Brain pericyte (primary cell): Measurements from ENCODE around the gene NLRP6.
"Not testable (repeated sequence)": the region's sequence is repeated elsewhere in the genome, so short reads cannot be mapped to it uniquely, and the experiment has no call there.

Experiments
- DNase-seq: peaks from one replicate; pipeline ENCODE4 v3.0.0-alpha.2; 2012; ENCODE audit warnings: low read depth, low spot score

Gene NLRP6

DNA sequence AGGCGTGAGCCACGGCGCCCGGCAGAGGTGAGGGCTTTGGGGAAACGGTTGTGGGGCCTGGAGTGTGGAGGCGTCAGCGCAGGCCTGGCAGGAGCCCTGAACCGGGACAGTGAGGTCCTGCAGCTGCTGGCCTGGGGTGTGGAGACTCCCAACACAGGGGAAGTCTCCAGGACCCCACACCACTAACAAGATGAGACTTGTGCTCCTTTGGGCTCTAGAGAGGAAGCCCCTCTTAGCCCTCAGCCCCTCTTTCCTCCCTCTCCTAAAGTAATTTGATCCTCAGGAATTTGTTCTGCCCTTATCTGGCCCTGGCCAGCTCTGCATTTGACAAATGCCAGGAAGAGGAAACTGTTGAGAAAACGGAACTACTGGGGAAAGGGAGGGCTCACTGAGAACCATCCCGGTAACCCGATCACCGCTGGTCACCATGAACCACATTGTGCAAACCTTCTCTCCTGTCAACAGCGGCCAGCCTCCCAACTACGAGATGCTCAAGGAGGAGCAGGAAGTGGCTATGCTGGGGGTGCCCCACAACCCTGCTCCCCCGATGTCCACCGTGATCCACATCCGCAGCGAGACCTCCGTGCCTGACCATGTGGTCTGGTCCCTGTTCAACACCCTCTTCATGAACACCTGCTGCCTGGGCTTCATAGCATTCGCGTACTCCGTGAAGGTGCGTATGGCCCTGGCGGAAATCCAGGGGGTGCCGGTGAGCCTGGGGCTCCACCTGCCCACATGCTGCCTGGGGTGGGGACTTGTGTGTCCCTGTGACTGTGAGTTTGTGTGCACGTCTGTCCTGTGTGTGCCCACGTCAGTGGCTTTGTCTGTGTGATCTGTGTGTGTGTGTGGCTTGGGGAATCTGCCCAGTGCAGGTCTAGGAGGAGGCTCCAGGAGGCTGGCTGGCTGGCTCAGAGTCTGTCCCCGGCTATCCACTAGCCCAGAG, 29.8 kb downstream of the NLRP6 start, which contains the start of gene IFITM2:
TSS of gene IFITM2 (plus strand) at position 51 of the 943 bp plus-strand sequence. CDS start at position 428, 377 bp downstream.
- DNase-seq: not testable (repeated sequence)

DNA sequence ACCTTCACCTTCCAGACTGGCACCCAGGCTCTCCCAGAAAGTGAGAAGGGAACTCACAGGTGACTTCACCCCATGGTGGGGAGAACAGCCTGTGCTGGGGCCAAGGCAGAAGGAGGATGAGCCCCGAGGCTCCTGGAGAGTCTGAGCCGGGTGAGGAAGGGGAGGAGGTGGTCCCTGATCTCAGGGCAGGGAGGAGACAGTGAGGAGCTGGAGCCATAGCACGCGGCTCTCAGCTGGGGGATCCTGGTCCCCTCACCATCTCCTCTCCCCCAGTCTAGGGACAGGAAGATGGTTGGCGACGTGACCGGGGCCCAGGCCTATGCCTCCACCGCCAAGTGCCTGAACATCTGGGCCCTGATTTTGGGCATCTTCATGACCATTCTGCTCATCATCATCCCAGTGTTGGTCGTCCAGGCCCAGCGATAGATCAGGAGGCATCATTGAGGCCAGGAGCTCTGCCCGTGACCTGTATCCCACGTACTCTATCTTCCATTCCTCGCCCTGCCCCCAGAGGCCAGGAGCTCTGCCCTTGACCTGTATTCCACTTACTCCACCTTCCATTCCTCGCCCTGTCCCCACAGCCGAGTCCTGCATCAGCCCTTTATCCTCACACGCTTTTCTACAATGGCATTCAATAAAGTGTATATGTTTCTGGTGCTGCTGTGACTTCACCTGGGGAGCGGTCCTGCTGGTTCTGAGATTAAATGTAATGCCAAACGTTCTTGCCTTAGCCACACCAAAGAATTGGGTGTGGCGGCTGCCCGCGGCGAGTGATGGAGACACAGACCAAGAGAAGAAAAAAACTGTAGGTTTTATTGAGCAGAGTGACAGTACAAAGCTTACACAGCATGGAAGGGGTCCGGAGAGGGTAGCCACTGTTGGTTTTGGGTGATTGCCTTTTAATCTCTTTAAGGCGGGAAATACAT, 30.8 kb downstream of the NLRP6 start:
- not testable (repeated sequence) for DNase-seq

DNA sequence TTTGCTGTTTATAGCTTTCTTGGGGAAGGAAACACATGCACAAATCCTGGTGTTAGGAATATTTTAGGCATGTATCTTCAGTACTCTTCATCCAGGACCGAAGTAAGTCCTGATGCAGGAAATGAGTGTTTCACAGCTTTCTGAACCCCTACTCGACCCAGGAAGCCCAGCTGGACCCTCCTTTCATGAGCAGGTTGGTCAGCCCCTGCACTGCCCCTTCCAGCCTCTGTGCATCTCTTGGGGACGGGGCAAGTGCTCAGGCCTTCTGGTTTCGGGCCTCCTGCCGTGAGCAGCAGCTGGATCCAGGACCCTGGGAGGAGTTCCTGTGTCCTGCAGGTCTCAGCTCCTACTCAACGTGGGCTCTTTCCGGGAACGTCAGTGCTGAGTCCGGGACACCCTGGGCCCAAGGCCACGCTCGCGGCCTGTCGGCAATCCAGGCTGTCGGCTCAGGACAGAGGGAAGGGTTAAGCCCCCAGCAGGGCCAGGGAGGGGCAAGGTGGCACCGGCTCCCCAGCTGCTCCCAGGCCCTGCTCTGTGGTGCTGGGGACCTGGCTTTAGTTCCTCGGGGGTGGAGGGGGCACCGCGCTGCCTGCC, 31.9 kb downstream of the NLRP6 start:
- not testable (repeated sequence) for DNase-seq

DNA sequence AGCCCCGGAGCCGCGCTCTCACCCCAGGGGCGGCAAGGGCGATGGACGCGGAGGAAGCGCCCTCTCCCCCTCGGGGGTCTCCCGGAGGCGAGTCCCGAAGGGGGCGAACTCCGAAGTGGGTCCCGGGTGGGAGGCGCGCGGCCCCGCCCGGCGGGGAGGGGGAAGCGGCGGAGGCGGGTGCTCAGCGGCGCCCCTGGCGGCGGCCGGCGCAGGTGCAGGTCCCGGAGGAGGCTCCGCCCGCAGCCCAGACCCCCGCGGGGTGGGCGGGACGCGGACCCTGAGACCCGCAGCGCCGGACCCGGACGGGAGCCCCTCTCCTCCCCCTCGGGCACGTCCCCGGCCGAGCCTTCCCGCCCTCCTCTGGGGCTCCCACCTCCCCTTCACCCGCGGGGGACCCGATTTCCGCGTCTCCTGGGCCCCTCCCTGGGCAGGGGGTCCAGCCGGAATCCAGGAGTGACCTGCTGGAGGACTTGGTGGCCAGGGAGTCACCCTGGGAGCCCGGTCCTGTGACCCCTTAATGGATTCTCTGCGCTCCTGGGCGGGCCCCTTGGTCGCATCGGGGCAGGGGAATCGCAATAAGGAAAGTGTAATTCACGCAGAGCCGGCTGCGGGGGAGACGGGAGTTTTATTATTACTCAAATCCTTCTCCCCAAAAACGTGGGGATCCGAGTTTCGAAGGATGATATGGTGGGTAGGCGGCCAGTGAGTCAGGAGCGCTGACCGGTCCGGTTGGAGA, 33.0 kb downstream of the NLRP6 start:
- DNase-seq: not testable (repeated sequence)

DNA sequence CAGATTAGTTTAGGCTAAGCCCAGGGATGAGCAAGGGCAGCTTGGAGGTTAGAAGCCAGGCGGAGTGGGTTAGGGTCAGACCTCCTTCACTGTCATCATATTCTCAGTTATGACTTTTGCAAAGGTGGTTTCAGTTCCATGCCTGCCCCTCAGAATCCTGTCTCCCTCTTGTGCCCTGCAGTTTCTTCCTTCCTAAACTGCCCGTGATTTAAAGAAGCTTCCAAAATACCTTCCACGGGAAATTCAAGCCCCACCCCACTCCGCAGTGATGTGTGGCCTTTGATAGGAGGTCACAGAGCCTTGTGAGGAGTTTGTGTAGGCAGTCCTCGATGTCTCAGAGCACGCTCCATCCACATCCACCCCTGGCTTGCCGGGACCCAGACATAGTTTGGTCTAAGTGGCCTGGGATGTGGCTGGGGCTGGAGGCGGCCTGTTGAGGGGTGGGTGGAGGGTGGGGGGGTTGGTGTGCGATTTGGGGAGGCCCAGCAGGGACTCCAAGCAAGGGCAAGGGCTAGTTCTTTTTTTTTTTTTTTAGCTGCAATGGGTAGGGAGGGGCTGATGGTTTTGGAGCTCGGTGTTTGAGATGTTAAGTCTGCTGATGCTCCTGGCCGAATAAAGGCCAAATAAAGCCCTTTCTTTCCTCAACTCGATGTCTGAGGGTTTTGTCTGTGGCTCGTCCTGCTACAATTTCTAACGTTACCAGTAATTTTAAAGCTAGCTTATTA, 34.0 kb downstream of the NLRP6 start:
- no peak for DNase-seq

DNA sequence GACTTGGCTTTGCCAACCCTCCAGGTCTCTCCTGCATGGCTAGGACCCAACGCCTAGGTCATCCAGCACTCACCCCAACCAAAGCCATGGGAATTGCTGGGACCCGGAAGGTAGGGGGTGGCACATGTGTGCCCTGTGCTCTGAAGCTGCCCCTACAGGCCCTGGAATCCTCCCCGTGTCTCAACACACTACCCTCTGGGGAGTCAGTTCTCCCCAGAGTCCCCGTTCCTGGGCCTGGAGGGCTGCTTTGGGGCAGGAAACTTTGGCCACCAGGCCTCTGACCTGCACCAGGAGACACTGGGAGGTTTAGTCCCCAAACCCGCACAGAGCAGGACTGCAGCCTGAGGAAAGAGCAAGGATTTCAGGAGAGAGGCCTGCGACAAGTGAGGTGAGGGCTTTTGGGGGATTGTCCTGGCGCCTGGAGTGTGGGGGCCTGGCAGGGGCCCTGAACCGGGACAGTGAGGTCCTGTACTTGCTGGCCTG, 35.1 kb downstream of the NLRP6 start:
- no peak for DNase-seq

DNA sequence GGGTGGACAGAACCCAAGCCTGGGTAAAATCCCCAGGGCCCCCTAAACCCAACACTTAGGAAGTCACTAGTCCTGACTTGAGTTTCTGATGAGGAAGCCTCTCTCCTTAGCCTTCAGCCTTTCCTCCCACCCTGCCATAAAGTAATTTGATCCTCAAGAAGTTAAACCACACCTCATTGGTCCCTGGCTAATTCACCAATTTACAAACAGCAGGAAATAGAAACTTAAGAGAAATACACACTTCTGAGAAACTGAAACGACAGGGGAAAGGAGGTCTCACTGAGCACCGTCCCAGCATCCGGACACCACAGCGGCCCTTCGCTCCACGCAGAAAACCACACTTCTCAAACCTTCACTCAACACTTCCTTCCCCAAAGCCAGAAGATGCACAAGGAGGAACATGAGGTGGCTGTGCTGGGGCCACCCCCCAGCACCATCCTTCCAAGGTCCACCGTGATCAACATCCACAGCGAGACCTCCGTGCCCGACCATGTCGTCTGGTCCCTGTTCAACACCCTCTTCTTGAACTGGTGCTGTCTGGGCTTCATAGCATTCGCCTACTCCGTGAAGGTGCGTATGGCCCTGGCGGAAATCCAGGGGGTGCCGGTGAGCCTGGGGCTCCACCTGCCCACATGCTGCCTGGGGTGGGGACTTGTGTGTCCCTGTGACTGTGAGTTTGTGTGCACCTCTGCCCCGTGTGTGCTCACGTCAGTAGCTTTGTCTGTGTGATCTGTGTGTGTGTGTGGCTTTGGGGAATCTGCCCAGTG, 35.8 kb downstream of the NLRP6 start, which contains the start of gene IFITM1:
TSS of gene IFITM1 (plus strand) at position 254 of the 767 bp plus-strand sequence. CDS start at position 385, 131 bp downstream.
- no peak for DNase-seq

DNA sequence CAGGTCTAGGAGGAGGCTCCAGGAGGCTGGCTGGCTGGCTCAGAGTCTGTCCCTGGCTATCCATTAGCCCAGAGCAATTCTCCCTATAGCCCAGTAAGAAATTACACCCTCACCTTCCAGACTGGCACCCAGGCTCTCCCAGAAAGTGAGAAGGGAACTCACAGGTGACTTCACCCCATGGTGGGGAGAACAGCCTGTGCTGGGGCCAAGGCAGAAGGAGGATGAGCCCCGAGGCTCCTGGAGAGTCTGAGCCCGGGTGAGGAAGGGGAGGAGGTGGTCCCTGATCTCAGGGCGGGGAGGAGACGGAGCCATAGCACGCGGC, 36.3 kb downstream of the NLRP6 start:
- not testable (repeated sequence) for DNase-seq

DNA sequence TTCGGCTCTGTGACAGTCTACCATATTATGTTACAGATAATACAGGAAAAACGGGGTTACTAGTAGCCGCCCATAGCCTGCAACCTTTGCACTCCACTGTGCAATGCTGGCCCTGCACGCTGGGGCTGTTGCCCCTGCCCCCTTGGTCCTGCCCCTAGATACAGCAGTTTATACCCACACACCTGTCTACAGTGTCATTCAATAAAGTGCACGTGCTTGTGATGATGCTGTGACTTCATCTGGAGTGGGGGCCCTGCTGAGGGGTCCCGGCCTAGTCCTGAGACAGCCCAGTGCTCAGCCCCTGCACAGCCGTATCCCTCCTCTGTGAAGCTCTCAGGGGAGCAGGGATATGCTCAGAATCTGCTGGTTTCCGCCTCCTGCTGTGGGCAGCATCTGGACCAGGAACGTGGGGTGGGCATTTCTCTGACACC, 36.9 kb downstream of the NLRP6 start:
- no peak for DNase-seq

DNA sequence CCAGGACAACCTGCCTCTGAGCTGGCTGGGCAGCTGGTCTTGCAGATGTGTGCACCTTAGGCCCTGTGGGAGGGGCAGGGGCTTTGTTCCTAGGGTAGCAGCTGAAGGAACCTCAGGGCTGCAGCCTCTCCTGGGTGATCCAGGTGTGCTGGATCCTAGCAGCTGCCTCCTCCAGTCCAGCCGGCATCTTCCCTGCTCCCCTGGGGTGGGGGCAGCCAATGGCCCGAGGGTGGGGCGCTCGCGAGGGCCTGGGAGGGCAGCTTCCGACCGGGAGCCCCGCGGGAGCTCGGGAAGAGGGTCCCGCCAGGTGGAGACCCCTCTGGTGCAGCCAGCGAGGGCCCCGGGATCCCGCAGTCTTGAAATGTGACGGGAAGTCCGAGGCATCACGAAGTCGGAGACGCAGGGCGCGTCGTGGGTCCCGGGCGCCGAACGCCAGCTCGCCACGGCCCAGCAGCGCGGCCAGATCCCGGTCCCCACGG, 37.3 kb downstream of the NLRP6 start:
- no peak for DNase-seq

DNA sequence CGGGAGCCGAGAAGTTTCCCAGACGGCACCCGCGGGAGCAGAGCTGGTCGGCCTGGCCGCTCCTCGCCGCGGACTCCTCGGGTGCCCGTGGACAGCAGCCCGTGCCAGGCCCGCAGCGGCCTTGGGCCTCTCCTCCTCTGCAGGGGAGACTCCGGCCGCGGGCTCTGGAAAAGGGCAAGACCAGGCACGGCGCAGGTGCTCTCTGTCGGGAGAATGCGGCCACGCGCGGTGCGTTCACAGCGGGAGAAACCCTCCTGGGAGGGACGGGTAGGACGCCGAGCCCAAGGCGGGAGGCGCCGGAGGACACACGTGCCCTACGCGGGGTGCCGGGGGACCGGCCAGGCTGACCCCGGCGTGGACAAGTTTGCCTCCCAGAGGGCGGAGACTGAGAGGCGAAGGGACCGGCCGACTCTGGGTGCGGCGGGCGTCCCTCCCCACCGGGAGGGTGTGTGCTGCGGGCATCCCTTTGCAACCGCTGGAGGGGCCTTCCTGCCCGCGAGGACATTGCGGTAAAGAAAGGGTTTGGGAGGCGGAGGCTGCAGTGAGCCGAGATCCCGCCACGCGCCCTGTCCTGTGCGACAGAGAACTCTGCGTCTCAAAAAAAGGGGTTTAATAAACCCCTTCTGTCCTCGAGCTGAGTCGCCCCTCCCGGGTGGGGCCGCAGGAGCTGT, 38.0 kb downstream of the NLRP6 start:
- DNase-seq: no peak

DNA sequence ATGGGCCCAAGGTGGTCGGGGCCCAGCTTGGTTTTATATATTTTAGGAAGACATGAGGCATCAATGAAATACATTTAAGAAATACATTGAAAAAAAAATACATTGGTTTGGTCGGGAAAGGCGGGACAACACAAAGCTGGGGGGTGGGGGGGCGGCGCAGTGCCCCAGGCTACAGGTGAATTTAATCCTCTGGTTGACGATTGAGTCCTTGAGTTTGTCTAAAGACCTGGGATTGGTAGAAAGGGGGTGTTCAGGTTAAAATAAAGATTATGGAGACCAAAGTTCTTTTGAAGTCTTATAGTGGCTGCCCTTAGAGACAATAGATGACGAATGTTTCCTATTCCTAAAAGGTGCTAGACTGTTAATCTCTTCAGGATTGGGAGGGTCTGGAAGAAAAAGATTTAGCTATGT, 38.7 kb downstream of the NLRP6 start:
- DNase-seq: no peak

DNA sequence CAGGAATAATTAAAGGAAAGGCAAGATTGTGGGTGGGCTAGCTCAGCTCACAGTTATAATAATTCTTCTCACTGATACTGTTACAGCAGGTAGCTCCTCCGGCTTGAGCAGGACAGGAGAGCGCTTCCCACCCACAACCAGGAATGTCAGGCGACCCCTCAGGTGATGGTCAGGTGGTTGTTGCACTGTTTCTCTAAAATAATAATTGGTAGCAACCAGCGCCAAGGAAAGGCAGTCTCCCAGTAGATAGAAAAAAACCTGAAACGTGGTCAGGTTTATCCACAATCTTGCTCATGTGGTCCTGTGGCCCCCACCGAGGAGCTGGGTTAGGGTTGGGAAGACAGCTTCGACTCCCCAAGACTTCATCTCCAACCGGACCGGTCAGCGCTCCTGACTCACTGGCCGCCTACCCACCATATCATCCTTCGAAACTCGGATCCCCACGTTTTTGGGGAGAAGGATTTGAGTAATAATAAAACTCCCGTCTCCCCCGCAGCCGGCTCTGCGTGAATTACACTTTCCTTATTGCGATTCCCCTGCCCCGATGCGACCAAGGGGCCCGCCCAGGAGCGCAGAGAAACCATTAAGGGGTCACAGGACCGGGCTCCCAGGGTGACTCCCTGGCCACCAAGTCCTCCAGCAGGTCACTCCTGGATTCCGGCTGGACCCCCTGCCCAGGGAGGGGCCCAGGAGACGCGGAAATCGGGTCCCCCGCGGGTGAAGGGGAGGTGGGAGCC, 39.6 kb downstream of the NLRP6 start:
- not testable (repeated sequence) for DNase-seq

DNA sequence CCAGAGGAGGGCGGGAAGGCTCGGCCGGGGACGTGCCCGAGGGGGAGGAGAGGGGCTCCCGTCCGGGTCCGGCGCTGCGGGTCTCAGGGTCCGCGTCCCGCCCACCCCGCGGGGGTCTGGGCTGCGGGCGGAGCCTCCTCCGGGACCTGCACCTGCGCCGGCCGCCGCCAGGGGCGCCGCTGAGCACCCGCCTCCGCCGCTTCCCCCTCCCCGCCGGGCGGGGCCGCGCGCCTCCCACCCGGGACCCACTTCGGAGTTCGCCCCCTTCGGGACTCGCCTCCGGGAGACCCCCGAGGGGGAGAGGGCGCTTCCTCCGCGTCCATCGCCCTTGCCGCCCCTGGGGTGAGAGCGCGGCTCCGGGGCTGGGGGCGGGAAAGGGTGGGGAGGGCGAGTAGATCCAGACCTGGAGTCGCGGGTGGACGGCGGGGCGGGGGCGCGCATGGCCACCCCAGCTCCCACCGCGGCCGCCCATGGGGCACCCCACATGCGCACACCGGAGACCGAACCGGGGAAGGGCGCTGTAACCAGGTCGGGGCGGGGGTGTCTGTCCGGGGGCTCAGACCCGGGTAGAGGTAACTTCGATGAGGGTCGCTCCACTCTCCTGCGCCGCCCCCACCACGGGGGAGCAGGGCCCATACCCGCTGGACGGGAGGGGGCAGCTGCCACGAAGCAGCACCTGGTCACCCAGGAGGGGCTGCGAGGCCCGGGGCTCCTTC, 40.4 kb downstream of the NLRP6 start:
- DNase-seq: not testable (repeated sequence)

DNA sequence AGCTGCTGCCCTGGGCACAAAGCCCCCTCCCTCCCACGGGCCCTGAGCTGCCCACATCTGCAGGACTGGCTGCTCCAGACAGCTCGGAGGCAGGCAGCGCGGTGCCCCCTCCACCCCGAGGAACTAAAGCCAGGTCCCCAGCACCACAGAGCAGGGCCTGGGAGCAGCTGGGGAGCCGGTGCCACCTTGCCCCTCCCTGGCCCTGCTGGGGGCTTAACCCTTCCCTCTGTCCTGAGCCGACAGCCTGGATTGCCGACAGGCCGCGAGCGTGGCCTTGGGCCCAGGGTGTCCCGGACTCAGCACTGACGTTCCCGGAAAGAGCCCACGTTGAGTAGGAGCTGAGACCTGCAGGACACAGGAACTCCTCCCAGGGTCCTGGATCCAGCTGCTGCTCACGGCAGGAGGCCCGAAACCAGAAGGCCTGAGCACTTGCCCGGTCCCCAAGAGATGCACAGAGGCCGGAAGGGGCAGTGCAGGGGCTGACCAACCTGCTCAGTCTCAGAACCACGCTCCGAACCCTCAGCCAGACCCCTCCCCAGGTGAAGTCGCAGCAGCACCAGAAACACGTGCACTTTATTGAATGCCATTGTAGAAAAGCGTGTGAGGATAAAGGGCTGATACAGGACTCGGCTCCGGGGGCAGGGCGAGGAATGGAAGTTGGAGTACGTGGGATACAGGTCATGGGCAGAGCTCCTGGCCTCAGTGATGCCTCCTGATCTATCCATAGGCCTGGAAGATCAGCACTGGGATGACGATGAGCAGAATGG, 41.1 kb downstream of the NLRP6 start:
- DNase-seq: not testable (repeated sequence)

DNA sequence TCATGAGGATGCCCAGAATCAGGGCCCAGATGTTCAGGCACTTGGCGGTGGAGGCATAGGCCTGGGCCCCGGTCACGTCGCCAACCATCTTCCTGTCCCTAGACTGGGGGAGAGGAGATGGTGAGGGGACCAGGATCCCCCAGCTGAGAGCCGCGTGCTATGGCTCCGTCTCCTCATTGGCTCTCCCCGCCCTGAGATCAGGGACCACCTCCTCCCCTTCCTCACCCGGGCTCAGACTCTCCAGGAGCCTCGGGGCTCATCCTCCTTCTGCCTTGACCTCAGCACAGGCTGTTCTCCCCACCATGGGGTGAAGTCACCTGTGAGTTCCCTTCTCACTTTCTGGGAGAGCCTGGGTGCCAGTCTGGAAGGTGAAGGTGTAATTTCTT, 41.7 kb downstream of the NLRP6 start:
- DNase-seq: not testable (repeated sequence)

DNA sequence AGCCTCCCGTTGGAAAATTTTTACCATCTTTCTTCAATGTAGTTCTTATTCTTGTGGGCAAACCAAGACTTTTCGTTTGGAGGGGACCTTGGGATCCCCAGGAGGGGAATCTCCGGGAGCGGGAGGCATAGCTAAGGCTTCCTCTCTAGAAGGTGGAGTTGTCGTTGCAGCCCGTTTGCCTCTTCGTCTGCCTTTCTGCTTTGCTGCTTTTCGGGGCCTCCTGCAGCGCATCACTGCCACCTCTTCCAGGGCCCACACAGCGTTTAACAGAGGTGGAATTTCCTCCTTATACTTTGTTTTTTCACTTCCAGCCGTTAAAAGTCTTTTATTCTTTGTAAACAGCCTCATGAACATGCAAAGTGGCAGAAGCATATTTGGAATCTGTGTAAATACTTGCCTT, 45.9 kb downstream of the NLRP6 start:
- DNase-seq: no peak
